Loucy (cell line): ENCODE measurements around the gene AMOTL1.

ENCODE experiments used
- H2AFZ ChIP-seq: fragments of 200-600 bp; sonication (generic); 2 replicates; pipeline ENCODE4 v1.6.0; 2016; ENCODE audit warnings: antibody characterized with exemption, mild to moderate bottlenecking, low read length, moderate library complexity
- H3F3A ChIP-seq: fragments of 200-600 bp; 2 replicates; pipeline ENCODE4 v1.6.0; 2016; ENCODE audit warnings: antibody characterized with exemption, low read depth, mild to moderate bottlenecking
- H3K27me3 ChIP-seq: fragments of 200-600 bp; sonication (generic); 2 replicates; pipeline ENCODE4 v1.6.1; 2014; ENCODE audit warnings: low read length, mild to moderate bottlenecking; ENCODE audit not compliant: insufficient read depth, poor library complexity, severe bottlenecking
- H3K36me3 ChIP-seq: fragments of 200-600 bp; sonication (generic); 2 replicates; pipeline ENCODE4 v1.6.1; 2016; ENCODE audit warnings: low read length; ENCODE audit not compliant: insufficient read depth
- H3K4me1 ChIP-seq: fragments of 200-600 bp; sonication (generic); 2 replicates; pipeline ENCODE4 v1.5.1; 2014; ENCODE audit warnings: low read length, mild to moderate bottlenecking; ENCODE audit not compliant: insufficient read depth, poor library complexity, severe bottlenecking
- H3K4me2 ChIP-seq: fragments of 200-600 bp; sonication (generic); 2 replicates; pipeline ENCODE4 v1.6.0; 2014; ENCODE audit warnings: antibody characterized with exemption, low read length, low read depth, mild to moderate bottlenecking; ENCODE audit not compliant: poor library complexity, severe bottlenecking
- H3K4me3 ChIP-seq: fragments of 200-600 bp; sonication (generic); 2 replicates; pipeline ENCODE4 v1.5.1; 2014; ENCODE audit warnings: low read length, mild to moderate bottlenecking, mixed read lengths; ENCODE audit not compliant: poor library complexity, severe bottlenecking
- H3K79me2 ChIP-seq: fragments of 200-600 bp; sonication (generic); 2 replicates; pipeline ENCODE4 v1.6.1; 2014; ENCODE audit warnings: low read length; ENCODE audit not compliant: insufficient read depth
- H3K9ac ChIP-seq: fragments of 200-600 bp; sonication (generic); 2 replicates; pipeline ENCODE4 v1.6.0; 2014; ENCODE audit warnings: mild to moderate bottlenecking, low read depth, low read length, moderate library complexity; ENCODE audit not compliant: poor library complexity, severe bottlenecking
- H3K9me2 ChIP-seq: fragments of 200-600 bp; sonication (generic); replicated peaks from 2 replicates; pipeline ENCODE4 v1.6.1; 2016; ENCODE audit warnings: low read depth, low read length, mixed read lengths
- H3K9me3 ChIP-seq: fragments of 200-600 bp; sonication (generic); 2 replicates; pipeline ENCODE4 v1.6.1; 2014; ENCODE audit warnings: mild to moderate bottlenecking, antibody characterized with exemption, low read length, low read depth; ENCODE audit not compliant: insufficient read depth
- H4K20me1 ChIP-seq: fragments of 200-600 bp; sonication (generic); 2 replicates; pipeline ENCODE4 v1.6.0; 2014; ENCODE audit warnings: antibody characterized with exemption, low read length, mild to moderate bottlenecking; ENCODE audit not compliant: insufficient read depth, poor library complexity, severe bottlenecking
- EZH2phosphoT487 ChIP-seq: fragments of 200-600 bp; IDR thresholded peaks from 2 replicates; pipeline ENCODE4 v1.6.1; 2018; ENCODE audit warnings: antibody characterized with exemption, mild to moderate bottlenecking, moderate library complexity, borderline replicate concordance
- TF ChIP-seq, protein P1 (sequence below): fragments of 200-600 bp; sonication (generic); conservative IDR thresholded peaks from 2 replicates; pipeline ENCODE4 v1.5.1; 2014; ENCODE audit warnings: mild to moderate bottlenecking, antibody characterized with exemption, low read length

The AMOTL1 gene

DNA sequence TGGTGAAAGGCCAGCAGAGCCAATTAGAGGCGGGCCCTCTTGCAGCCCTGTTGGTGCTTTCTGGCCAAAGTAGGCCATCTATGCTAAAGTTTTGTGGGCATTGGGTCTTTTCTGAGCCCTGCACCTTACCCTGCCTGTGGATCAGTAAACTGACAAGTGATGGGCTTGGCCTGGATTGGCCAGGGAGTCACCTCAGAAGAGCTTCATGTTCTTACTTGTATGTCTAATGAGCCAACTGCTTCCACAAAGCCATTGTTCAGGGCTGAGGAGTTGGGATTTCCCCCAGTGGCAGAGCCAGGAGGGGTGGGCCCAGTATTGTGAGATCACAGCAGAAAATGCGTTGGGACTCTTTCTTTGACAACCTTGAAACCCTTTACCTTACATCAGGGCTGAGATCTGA is 114.8 kb downstream of the AMOTL1 start:
- H3K9me2 ChIP-seq, result no peaks in the 10 kb centered on the region
- no peaks in the 10 kb centered on the region for H3K27me3 ChIP-seq
- no peaks in the 10 kb centered on the region for H3K36me3 ChIP-seq
- no peak overlapping the region for H3K9ac ChIP-seq
- no peaks in the 10 kb centered on the region for H4K20me1 ChIP-seq
- no peaks in the 10 kb centered on the region for H3F3A ChIP-seq
- peaks cover 12% of the 10 kb centered on the region; the same call in 1 of the 2 replicates for H3K9me3 ChIP-seq
- no peaks in the 10 kb centered on the region for H3K79me2 ChIP-seq
- TF ChIP-seq, protein P1, sequence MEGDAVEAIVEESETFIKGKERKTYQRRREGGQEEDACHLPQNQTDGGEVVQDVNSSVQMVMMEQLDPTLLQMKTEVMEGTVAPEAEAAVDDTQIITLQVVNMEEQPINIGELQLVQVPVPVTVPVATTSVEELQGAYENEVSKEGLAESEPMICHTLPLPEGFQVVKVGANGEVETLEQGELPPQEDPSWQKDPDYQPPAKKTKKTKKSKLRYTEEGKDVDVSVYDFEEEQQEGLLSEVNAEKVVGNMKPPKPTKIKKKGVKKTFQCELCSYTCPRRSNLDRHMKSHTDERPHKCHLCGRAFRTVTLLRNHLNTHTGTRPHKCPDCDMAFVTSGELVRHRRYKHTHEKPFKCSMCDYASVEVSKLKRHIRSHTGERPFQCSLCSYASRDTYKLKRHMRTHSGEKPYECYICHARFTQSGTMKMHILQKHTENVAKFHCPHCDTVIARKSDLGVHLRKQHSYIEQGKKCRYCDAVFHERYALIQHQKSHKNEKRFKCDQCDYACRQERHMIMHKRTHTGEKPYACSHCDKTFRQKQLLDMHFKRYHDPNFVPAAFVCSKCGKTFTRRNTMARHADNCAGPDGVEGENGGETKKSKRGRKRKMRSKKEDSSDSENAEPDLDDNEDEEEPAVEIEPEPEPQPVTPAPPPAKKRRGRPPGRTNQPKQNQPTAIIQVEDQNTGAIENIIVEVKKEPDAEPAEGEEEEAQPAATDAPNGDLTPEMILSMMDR, result no peak
- no peak for TF ChIP-seq EZH2phosphoT487
- no peak overlapping the region for H3K4me2 ChIP-seq
- peaks cover 31% of the 10 kb centered on the region for H3K4me1 ChIP-seq
- H3K4me3 ChIP-seq, result no peak overlapping the region
- H2AFZ ChIP-seq, result no peak overlapping the region

DNA sequence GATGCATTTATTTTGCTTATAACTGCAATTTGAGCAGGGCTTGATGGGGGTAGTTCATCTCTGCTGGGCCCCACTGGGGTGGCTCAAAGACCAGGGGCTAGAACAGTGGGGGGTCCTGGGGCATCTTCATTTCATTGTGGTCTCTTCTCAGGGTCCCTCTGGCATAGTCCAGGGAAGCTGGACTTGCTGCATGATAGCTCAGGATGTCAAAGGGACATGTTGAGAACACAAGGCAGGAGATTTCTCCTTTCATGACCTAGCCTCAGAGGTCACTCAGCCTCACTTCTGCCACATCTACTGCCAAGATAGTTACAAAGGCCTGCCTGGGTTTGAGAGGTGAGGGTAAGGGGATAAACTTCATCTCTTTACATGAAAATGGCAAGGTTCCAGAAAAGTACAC is 115.7 kb downstream of the AMOTL1 start:
- Histone ChIP-seq H3K36me3 (no peaks in the 10 kb centered on the region), H3K9ac (peak overlapping the region; percentile 19), H3K27me3 (no peaks in the 10 kb centered on the region), H3K4me3 (peak overlapping the region; percentile 20), H3K4me2 (peak overlapping the region; percentile 54), H4K20me1 (no peaks in the 10 kb centered on the region), H3F3A (no peaks in the 10 kb centered on the region), H3K9me2 (no peaks in the 10 kb centered on the region), H3K4me1 (peaks cover 31% of the 10 kb centered on the region), H3K9me3 (peaks cover 19% of the 10 kb centered on the region; the same call in 1 of the 2 replicates), H2AFZ (0 out of 2 replicates have a peak overlapping the region, but pooled peaks have one; percentile 18), H3K79me2 (no peaks in the 10 kb centered on the region)
- TF ChIP-seq, protein P1, result no peak
- no peak for TF ChIP-seq EZH2phosphoT487

DNA sequence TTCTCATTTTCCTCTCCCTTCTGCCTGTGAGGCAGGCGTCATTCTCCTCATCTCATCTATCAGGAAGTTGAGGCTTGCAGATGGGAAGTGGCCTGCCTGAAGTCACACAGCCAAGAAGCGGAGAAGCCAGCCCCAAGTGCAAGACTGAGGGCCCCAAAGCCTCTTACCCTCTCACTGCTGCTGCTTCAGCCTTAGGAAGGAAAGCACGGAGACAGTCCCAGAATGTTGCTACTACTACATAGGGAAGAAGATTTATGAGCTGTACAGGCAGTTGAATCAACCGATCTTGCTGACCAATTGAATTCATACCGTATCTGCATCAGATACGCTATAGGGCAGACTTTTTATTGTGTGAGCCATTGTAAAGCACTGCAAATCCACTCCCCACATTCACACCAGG is 116.2 kb downstream of the AMOTL1 start:
- Histone ChIP-seq H3K9me2 (no peaks in the 10 kb centered on the region), H3K79me2 (no peaks in the 10 kb centered on the region), H3K9me3 (peaks cover 19% of the 10 kb centered on the region; the same call in 1 of the 2 replicates), H3K9ac (peak overlapping the region; percentile 19), H3K4me2 (peak overlapping the region; percentile 54), H2AFZ (peak overlapping the region; percentile 18; the same call in 1 of the 2 replicates), H3K4me1 (peaks cover 31% of the 10 kb centered on the region), H3K36me3 (no peaks in the 10 kb centered on the region), H4K20me1 (no peaks in the 10 kb centered on the region), H3F3A (no peaks in the 10 kb centered on the region), H3K27me3 (no peaks in the 10 kb centered on the region), H3K4me3 (peak overlapping the region; percentile 20)
- TF ChIP-seq EZH2phosphoT487, result no peak
- TF ChIP-seq, protein P1, result no peak
